A549 (cell line): ENCODE results near the gene NLRC3. TPM values are rescaled to one million over a fixed set of nuclear protein-coding genes. Genes with fewer than 3 reads are reported as not detected.

Experiments
- ATAC-seq, 2 experiments: fragments of 200-7000 bp in 1 of 2; fragments of >200 bp in 1 of 2; cut with Nextera tagmentation in 1 of 2; cut with Tn5 transposase in 1 of 2; 3 replicates each; pipeline versions ENCODE4 v1.8.0 to v1.9.1; 2018 to 2020; ENCODE audit warnings: mild to moderate bottlenecking in 1 of 2, moderate library complexity in 1 of 2
- CTCF ChIA-PET: fragments of 300-600 bp; sonication (Branson Sonifier 250); formaldehyde crosslinking; extraction: SDS; loops from one replicate; lab custom pipeline; 2021; ENCODE audit warnings: antibody characterized with exemption, inconsistent platforms; lab: Yijun Ruan, JAX
- POLR2A ChIA-PET: fragments of 350-600 bp; formaldehyde crosslinking; extraction: SDS; loops from one replicate; lab custom pipeline; 2021; ENCODE audit warnings: antibody characterized with exemption, inconsistent platforms; lab: Yijun Ruan, JAX
- DNase-seq, 2 experiments: peaks; one replicate each; pipeline versions ENCODE4 v3.0.0 to v3.0.0-alpha.2; 2011 to 2016; ENCODE audit warnings: low read depth in 1 of 2, low spot score in 1 of 2
- FAIRE-seq: peaks from 2 replicates; lab custom pipeline; 2011; peaks lifted over from hg19 to GRCh38; lab: Jason Lieb, UNC
- H3K27ac ChIP-seq, 2 experiments: fragments of >200 bp; sonication (Bioruptor Twin); formaldehyde crosslinking; 3 replicates each; pipeline ENCODE4 v1.5.1; 2016 to 2017
- H3K4me1 ChIP-seq: fragments of >200 bp; sonication (Bioruptor Twin); formaldehyde crosslinking; 3 replicates; pipeline ENCODE4 v1.6.1; 2016
- H3K4me2 ChIP-seq: fragments of >200 bp; sonication (Bioruptor Twin); formaldehyde crosslinking; 3 replicates; pipeline ENCODE4 v1.6.1; 2016
- H3K4me3 ChIP-seq: fragments of >200 bp; sonication (Bioruptor Twin); formaldehyde crosslinking; 3 replicates; pipeline ENCODE4 v1.5.1; 2016
- H3K9me3 ChIP-seq: fragments of >200 bp; sonication (Bioruptor Twin); formaldehyde crosslinking; 3 replicates; pipeline ENCODE4 v1.6.1; 2016
- BHLHE40 ChIP-seq: IDR thresholded peaks from 2 replicates; pipeline ENCODE4 v1.6.1; 2012; ENCODE audit warnings: low read depth, low read length, inconsistent platforms
- EHF ChIP-seq: fragments of 250-450 bp; sonication (Bioruptor Pico); IDR thresholded peaks from 2 replicates; pipeline ENCODE4 v1.5.0; 2020; ENCODE audit warnings: mild to moderate bottlenecking
- EP300 ChIP-seq, 2 experiments: fragments of >200 bp; sonication (Bioruptor Twin); formaldehyde crosslinking; IDR thresholded peaks; 2 replicates in 1 of 2; 3 replicates in 1 of 2; pipeline ENCODE4 v1.6.1; 2016 to 2017
- FOSL2 ChIP-seq, 2 experiments: fragments of 450-650 bp in 1 of 2; fragments of >200 bp in 1 of 2; sonication (Bioruptor Twin) in 1 of 2; formaldehyde crosslinking; IDR thresholded peaks; 2 replicates each; pipeline versions ENCODE4 v1.5.0 to v1.6.1; 2016 to 2020; ENCODE audit warnings: mild to moderate bottlenecking in 1 of 2, moderate library complexity in 1 of 2
- HDAC2 ChIP-seq: fragments of 200-600 bp; sonication (generic); IDR thresholded peaks from 2 replicates; pipeline ENCODE4 v1.6.1; 2016
- HOXB13 ChIP-seq: fragments of 250-450 bp; sonication (Bioruptor Pico); IDR thresholded peaks from 2 replicates; pipeline ENCODE4 v1.5.0; 2020; ENCODE audit warnings: low read depth, mild to moderate bottlenecking, moderate library complexity
- HOXB5 ChIP-seq: fragments of 250-450 bp; sonication (Bioruptor Pico); IDR thresholded peaks from 2 replicates; pipeline ENCODE4 v1.5.0; 2020; ENCODE audit warnings: mild to moderate bottlenecking, moderate library complexity
- JUN ChIP-seq, 2 experiments: fragments of >200 bp; sonication (Bioruptor Twin); formaldehyde crosslinking; IDR thresholded peaks; 2 replicates in 1 of 2; 3 replicates in 1 of 2; pipeline ENCODE4 v1.6.1; 2016 to 2017
- KDM1A ChIP-seq: fragments of 200-600 bp; sonication (generic); IDR thresholded peaks from 2 replicates; pipeline ENCODE4 v1.6.1; 2016; ENCODE audit warnings: low read depth, mild to moderate bottlenecking
- MYC ChIP-seq: IDR thresholded peaks from 2 replicates; pipeline ENCODE4 v1.6.1; 2012; ENCODE audit warnings: mild to moderate bottlenecking, inconsistent platforms, low read length, improper control_type of control experiment, borderline replicate concordance
- PBX3 ChIP-seq: IDR thresholded peaks from 2 replicates; pipeline ENCODE4 v1.6.1; 2012
- POLR2A ChIP-seq: IDR thresholded peaks from 2 replicates; pipeline ENCODE4 v1.6.1; 2012; ENCODE audit warnings: mild to moderate bottlenecking, low read length
- RAD21 ChIP-seq, 2 experiments: fragments of >200 bp in 1 of 2; sonication (Bioruptor Twin) in 1 of 2; formaldehyde crosslinking in 1 of 2; IDR thresholded peaks in 1 of 2; conservative IDR thresholded peaks in 1 of 2; 2 replicates in 1 of 2; 3 replicates in 1 of 2; pipeline ENCODE4 v1.6.1; 2012 to 2018; ENCODE audit warnings: inconsistent platforms in 1 of 2
- RFX5 ChIP-seq: fragments of 450-650 bp; IDR thresholded peaks from 2 replicates; pipeline ENCODE4 v1.7.1; 2014; ENCODE audit warnings: antibody characterized with exemption, mild to moderate bottlenecking, moderate library complexity
- SREBF2 ChIP-seq: fragments of 450-650 bp; IDR thresholded peaks from 2 replicates; pipeline ENCODE4 v1.6.1; 2014; ENCODE audit warnings: mild to moderate bottlenecking, moderate library complexity
- ZC3H11A ChIP-seq: fragments of 450-650 bp; IDR thresholded peaks from 2 replicates; pipeline ENCODE4 v1.6.1; 2014; ENCODE audit warnings: antibody characterized with exemption, mild to moderate bottlenecking
- ZNF302 ChIP-seq: fragments of 250-450 bp; sonication (Bioruptor Pico); IDR thresholded peaks from 2 replicates; pipeline ENCODE4 v1.9.0; 2021; ENCODE audit warnings: inconsistent platforms, mild to moderate bottlenecking, moderate library complexity
- ZSCAN20 ChIP-seq: fragments of 250-450 bp; sonication (Bioruptor Pico); IDR thresholded peaks from 2 replicates; pipeline ENCODE4 v1.8.0; 2022; ENCODE audit warnings: mild to moderate bottlenecking, moderate library complexity
- WGBS: methylation state at CpG from one replicate; pipeline ENCODE4 v1.1.6; 2017; ENCODE audit errors: missing lambda C conversion rate; 5-methylcytosine and 5-hydroxymethylcytosine counted together
- polyA plus RNA-seq, 4 experiments: library from polyadenylated mRNA; depleted of rRNA in 3 of 4; stranded (reverse); fragments of >200 nt; fragmentation: RNase III in 1 of 4; extraction: RNeasy Plus Mini Kit Qiagen cat#74134 plus additional on column Dnase treatment in 1 of 4; gene quantifications; 2 replicates in 3 of 4; 3 replicates in 1 of 4; pipeline ENCODE4 v1.2.3, GENCODE V29; 2011 to 2017
- TF ChIP-seq, protein P1 (sequence below): fragments of 450-650 bp; IDR thresholded peaks from 2 replicates; pipeline ENCODE4 v1.6.1; 2014; ENCODE audit warnings: antibody characterized with exemption
- TF ChIP-seq, protein P2 (sequence below): fragments of >200 bp; sonication (Bioruptor Twin); formaldehyde crosslinking; IDR thresholded peaks from 3 replicates; pipeline ENCODE4 v1.6.1; 2016

Gene NLRC3
- polyA plus RNA-seq, 2 of the 4 experiments (the other 2 are of a cell fraction), result 0.04 TPM; not detected in 1

- H3K4me3 ChIP-seq, result no peak overlapping the region
- ATAC-seq (no peak), FAIRE-seq (no peak), DNase-seq (no peak)
- WGBS, result 95% methylated on average over 8 of the region's 8 CpGs
- POLR2A ChIA-PET, result no interaction called here
- H3K27ac ChIP-seq, result no peak overlapping the region
- H3K9me3 ChIP-seq, result no peaks in the 10 kb centered on the region
- H3K4me1 ChIP-seq, result no peaks in the 10 kb centered on the region; the same call in 2 of the 3 replicates
- CTCF ChIA-PET, result interaction anchor here (0.7 to 1.2 kb wide), 3 partner anchors 10 to 45 kb away, joined by 3 read pairs; no protein-coding TSS in a partner anchor
- no peak overlapping the region for H3K4me2 ChIP-seq
- TF ChIP-seq FOSL2 (IDR thresholded peaks at IDR 0.05) (no peak), FOSL2 (CRISPR knock-in tag; IDR thresholded peaks at IDR 0.05) (no peak), MYC (no peak), SREBF2 (no peak), ZSCAN20 (CRISPR knock-in tag) (no peak), JUN (IDR thresholded peaks at IDR 0.05) (no peak), ZNF302 (CRISPR knock-in tag) (no peak), EHF (no peak), BHLHE40 (no peak), RFX5 (no peak)
Measured at GRCh38 chr16:3584412-3584811, 7.2 kb upstream of the NLRC3 start.

- ChIA-PET POLR2A (no interaction called here), CTCF (interaction anchor here (0.9 to 1.2 kb wide), 2 partner anchors 12 to 44 kb away, joined by 3 read pairs; no protein-coding TSS in a partner anchor)
- TF ChIP-seq PBX3, result no peak
- no peak for TF ChIP-seq HOXB13 (CRISPR knock-in tag)
- no peak for TF ChIP-seq RAD21 (conservative IDR thresholded peaks at IDR 0.05 in 1 of 2, IDR thresholded peaks at IDR 0.05 in 1 of 2)
- no peak for TF ChIP-seq HDAC2
- TF ChIP-seq ZC3H11A, result no peak
- TF ChIP-seq EP300 (IDR thresholded peaks at IDR 0.05), result no peak
- TF ChIP-seq KDM1A, result no peak
- TF ChIP-seq SREBF2, result no peak
- TF ChIP-seq, protein P1, sequence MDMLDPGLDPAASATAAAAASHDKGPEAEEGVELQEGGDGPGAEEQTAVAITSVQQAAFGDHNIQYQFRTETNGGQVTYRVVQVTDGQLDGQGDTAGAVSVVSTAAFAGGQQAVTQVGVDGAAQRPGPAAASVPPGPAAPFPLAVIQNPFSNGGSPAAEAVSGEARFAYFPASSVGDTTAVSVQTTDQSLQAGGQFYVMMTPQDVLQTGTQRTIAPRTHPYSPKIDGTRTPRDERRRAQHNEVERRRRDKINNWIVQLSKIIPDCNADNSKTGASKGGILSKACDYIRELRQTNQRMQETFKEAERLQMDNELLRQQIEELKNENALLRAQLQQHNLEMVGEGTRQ, result no peak
- no peak for TF ChIP-seq HOXB5 (CRISPR knock-in tag)
- TF ChIP-seq POLR2A, result no peak
- TF ChIP-seq, protein P2, sequence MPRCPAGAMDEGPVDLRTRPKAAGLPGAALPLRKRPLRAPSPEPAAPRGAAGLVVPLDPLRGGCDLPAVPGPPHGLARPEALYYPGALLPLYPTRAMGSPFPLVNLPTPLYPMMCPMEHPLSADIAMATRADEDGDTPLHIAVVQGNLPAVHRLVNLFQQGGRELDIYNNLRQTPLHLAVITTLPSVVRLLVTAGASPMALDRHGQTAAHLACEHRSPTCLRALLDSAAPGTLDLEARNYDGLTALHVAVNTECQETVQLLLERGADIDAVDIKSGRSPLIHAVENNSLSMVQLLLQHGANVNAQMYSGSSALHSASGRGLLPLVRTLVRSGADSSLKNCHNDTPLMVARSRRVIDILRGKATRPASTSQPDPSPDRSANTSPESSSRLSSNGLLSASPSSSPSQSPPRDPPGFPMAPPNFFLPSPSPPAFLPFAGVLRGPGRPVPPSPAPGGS, result no peak
- no peak for TF ChIP-seq RFX5
- DNase-seq (no peak), FAIRE-seq (no peak), ATAC-seq (no peak)
- no peaks in the 10 kb centered on the region for H3K9me3 ChIP-seq
- H3K27ac ChIP-seq, result no peak overlapping the region
- 96% methylated on average over 16 of the region's 16 CpGs for WGBS
- H3K4me2 ChIP-seq, result no peak overlapping the region
- no peak overlapping the region for H3K4me3 ChIP-seq
- H3K4me1 ChIP-seq, result peaks cover 8% of the 10 kb centered on the region
Measured at GRCh38 chr16:3583303-3584038, 6.3 kb upstream of the NLRC3 start.
